NCI-H128 (cell line): ENCODE data around the gene ABCB4.

Source experiments
- DNase-seq: peaks from one replicate; lab custom pipeline; 2025; ENCODE audit not compliant: unreplicated experiment; lab: John Stamatoyannopoulos, UW

ABCB4 gene

DNA sequence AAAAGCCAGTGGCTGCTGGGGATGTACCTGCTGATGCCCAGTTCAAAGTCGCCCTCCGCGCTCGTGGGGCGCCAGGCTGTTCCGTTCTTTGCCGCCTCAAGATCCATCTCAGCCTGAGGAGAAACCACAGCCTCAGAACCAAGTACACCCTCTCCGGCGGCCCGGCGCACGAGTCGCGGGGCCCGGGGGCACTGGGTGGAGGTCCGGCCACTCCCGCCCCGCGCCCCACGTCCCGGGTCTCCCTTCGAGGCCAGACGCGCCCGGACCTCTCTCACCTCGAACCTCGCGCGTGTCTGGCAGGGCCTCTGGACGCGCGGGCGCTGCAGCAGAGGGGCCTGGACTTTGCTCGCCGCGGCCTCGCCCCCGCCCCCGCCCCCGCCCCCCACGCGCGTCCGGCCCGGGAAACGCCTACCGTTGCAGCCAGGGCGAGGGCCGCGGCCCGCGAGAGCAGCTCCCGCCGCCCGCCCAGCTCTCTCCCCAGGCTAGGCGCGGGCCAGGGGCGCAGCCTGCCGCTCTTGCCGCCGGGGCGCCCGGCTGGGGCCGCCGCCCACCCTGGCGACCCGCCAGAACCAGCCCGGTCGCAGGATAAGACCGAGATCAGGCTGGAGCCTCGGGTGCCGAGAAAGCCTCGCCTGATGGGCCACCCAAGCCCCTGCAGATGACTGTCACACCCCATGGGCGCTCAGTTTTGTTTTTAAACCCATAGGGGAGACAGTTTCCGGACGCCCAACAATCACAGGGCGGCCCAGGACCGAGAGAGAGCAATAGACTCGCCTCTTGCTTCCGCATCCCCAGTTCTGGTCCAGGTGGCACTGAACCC, at the start of gene ABCB4:
Gene ABCB4 (minus strand): TSS at position 322 of the 820 bp plus-strand sequence. CDS start 215 bp downstream, at position 107.
- DNase-seq, result no peak

- DNase-seq, result no peak
Measured at GRCh38 chr7:87518735-87519134, 43.3 kb upstream of the ABCB4 start.

- DNase-seq, result no peak
Measured at GRCh38 chr7:87517891-87518290, 42.4 kb upstream of the ABCB4 start.

GRCh38 chr7:87517136-87517815, 41.8 kb upstream of the ABCB4 start:
- no peak for DNase-seq

DNA sequence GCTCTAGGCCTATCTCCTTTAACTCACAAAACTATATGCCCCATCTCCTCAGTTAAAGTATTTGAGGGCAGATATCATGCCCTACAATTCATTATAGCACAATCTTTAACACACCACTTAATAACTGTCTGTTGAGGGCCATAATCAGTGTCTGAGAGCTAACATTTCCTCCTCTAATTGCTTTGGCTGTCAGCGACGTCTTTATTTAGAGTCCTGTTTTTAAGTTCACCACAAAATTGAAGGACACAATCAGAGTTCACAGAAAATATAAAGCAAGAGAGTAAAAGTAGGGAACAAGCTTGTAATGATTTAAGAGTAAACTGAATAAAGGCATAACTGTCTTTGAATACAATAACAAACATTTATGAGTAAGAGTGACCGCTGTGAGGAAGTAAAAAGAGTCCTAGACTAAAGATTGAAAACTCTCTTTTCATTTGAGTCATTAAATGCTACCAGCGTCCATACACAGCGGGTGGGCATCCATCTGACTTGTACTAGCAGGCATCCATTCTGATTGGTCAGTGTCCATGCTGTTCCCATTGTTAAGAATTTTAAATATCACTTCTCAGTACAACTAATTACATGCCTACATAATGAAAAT, 38.4 kb upstream of the ABCB4 start:
- no peak for DNase-seq

- no peak for DNase-seq
Measured at GRCh38 chr7:87512906-87513305, 37.4 kb upstream of the ABCB4 start.

- DNase-seq, result no peak
Measured at GRCh38 chr7:87511510-87511909, 36.0 kb upstream of the ABCB4 start.

DNA sequence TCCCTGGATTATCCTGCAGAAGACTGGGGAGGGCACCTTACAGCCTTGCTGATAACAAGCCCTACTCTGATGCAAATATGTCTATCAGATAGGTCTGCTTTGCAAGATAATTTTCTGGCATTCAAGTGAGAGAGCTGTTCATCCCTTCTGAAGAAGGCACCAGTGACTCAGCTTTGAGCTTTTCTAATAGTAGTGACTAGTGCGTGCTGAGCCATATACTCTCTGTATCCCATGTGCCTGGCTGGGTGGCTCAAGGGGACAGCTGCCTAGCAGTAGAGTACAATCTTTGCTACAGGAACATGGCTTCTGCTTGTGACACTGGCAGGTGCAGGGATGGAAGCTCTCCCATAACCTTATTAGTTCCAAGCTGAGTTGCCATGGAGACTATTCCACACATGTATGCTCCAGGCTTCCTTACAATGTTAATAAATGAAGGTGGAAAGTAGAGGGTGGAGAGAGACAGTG, 35.0 kb upstream of the ABCB4 start:
- no peak for DNase-seq

DNA sequence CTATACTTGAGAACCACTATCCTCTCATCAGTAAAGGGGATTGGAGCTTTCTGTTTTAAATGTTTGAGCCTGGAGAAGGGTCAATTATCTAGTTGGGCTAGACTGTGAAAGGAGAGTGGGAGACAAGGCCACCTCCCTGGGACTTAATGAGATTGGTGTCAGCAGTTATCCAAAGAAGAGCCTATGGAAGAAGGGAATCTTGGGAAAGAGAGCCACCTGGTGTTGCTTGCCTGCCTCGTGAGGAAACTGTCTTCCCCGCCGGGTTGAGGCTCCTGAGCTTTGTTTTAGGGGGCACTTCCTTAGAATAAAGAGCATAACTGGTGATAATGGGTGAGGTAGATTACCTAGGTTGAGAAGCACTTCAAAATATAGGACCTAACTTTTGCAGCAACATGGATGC, 32.0 kb upstream of the ABCB4 start:
- DNase-seq, result no peak

GRCh38 chr7:87506246-87507180, 31.0 kb upstream of the ABCB4 start:
- no peak for DNase-seq

DNA sequence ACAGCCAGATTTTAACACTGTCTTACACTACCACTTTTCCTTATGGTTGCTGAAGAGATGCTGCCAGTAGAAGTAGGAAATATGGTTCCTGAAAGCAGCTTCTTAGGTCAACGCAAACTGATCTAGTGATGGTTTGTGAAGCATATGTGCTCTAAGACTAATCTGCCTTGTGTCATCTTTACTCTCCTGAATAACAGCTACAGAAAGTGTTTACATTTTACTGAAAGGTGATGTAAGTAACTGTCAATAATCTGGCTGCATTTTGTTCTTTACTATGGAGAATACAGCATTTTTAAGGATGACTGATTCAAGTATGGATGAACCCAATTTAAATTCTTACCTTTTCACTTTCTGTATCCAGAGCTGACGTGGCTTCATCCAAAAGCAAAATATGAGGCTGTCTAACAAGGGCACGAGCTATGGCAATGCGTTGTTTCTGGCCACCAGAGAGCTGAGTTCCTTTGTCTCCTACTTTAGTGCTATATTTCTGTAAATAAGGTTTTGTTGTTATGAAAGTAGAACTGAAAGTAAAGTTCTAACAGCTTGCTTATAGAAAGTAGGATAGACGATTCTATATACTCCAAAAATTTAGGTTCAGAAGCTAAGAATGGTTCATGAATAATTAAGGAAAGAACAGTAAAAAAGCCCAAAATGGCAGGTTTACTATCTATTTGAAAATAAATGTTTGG, 30.2 kb upstream of the ABCB4 start:
- DNase-seq, result no peak

DNA sequence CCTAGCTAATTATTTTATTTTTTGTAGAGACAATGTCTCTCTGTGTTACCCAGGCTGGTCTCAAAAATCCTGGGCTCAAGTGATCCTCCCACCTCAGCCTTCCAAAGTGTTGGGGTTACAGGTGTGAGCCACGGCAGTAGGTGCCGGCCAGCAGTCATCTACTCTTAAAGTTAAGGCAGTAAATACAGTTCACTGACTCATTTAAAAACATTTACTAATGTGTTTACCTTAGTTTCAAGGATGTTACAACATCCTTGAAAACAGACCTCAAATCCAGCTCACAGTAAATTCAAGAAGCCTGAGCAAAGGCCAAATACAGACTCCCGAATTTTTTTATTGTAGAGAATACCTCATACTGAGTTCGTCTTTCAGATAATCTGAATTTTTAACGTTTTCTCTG, 29.6 kb upstream of the ABCB4 start:
- no peak for DNase-seq

DNA sequence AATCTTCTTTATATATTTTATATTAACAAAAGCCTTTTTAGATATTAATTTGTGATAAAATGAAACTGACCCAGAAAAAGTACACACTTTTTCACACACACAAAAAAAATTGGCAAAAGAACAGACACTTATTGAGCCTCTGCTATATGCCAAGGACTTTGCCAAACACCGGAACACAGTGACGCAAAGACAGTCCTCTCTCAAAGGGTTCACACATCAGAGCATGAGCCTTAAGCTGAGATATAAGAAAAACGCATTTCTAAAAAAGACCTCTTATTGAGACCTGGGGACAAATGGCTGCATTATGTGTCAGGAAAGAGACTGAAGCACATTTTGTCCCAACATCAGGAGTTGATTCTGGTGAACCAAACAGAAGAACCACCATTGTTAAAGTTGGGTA, 24.0 kb upstream of the ABCB4 start:
- no peak for DNase-seq

- no peak for DNase-seq
Measured at GRCh38 chr7:87498893-87499292, 23.4 kb upstream of the ABCB4 start.

DNA sequence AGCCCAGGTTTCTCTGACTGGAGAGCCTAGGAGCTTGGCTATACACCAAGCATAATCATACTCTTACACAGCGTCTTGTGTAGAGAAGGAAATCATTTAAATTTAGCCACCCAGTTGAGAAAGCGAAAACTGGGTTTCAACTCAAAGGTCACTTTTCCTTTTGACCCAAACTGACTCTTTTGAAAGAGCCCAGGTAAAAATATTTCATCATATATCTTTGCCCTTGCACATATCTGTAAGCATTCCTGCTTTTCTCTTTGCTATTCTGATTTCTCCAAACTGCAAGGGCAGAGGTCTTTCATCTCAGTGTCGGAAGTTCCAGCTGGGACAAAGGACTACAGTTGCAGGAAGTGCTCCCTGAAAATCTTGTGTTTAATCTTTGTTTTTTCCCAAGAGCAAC, 22.0 kb upstream of the ABCB4 start:
- no peak for DNase-seq

- DNase-seq, result no peak
Measured at GRCh38 chr7:87495366-87495765, 19.9 kb upstream of the ABCB4 start.

GRCh38 chr7:87494454-87494853, 19.0 kb upstream of the ABCB4 start:
- no peak for DNase-seq

GRCh38 chr7:87483131-87483530, 7.7 kb upstream of the ABCB4 start:
- DNase-seq, result no peak

- no peak for DNase-seq
Measured at GRCh38 chr7:87482115-87482514, 6.6 kb upstream of the ABCB4 start.

DNA sequence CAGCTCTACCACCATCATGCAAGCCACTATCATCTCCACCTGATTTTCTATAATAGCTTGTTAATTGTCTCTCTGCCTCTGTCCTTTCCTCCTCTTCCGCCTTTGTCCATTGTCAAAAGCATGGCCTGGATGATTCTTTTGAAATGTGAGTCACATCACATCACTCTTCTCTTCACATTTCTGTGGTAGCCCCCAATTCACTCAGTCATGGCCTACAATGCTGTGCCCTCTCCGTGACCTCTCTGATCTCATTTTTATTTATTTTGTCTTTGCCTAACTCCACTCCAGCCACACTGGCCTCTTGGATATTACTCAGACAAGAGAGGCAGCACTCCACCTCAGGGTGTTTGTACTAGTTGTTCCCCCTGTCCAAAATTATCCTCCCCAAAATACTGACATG, 4.9 kb upstream of the ABCB4 start:
- no peak for DNase-seq
